ENCODE measurements around the gene ATG10. TPM values are rescaled to one million over a fixed set of nuclear protein-coding genes. Genes with fewer than 3 reads are reported as not detected.

The ATG10 gene
- total and polyA plus RNA-seq, 2 of the 13 experiments (the other 11 are each of a cell fraction or from before 2014, with no cell fraction given), result 2.0 to 5.7 TPM

GRCh38 chr5:82010696-82011095, 38.9 kb downstream of the ATG10 start:
- H3K9ac ChIP-seq (ENCODE audit: insufficient read depth, low read depth, low read length), result no peak overlapping the region
- ChIA-PET CTCF (ENCODE audit: low intra/inter-chr PET ratio, low total read pairs) (no interaction called here), POLR2A (no interaction called here)
- no peak for TF ChIP-seq ZNF460 (CRISPR knock-in tag; IDR thresholded peaks at IDR 0.05; ENCODE audit: borderline replicate concordance)
- TF ChIP-seq ZNF225 (CRISPR knock-in tag; IDR thresholded peaks at IDR 0.05), result no peak
- TF ChIP-seq ZNF232 (CRISPR knock-in tag; IDR thresholded peaks at IDR 0.05; ENCODE audit: borderline replicate concordance), result no peak
- no peak for TF ChIP-seq ZNF512B (CRISPR knock-in tag; IDR thresholded peaks at IDR 0.05; ENCODE audit: borderline replicate concordance)
- TF ChIP-seq NR2F1 (CRISPR knock-in tag; IDR thresholded peaks at IDR 0.05), result no peak
- no peak for TF ChIP-seq MEIS2 (CRISPR knock-in tag; IDR thresholded peaks at IDR 0.05)
- no peak for TF ChIP-seq ZNF652 (CRISPR knock-in tag; IDR thresholded peaks at IDR 0.05; ENCODE audit: borderline replicate concordance, low read depth)
- TF ChIP-seq ZNF788 (CRISPR knock-in tag; IDR thresholded peaks at IDR 0.05; ENCODE audit: borderline replicate concordance), result no peak
- no peaks in the 10 kb centered on the region for H3K36me3 ChIP-seq (replicated peaks in 1 of 2; ENCODE audit: control insufficient read depth in 1 of 2, insufficient read depth in 2 of 2, low read length in 2 of 2)
- ATAC-seq (no peak), DNase-seq (ENCODE audit: low spot score) (no peak), FAIRE-seq (no peak)
- H3K4me1 ChIP-seq (ENCODE audit: insufficient read depth, low read length), result no peaks in the 10 kb centered on the region
- no peak overlapping the region for H2AFZ ChIP-seq (ENCODE audit: low read length)
- no peaks in the 10 kb centered on the region for H3K27me3 ChIP-seq (ENCODE audit: control insufficient read depth in 1 of 2, insufficient read depth in 2 of 2, low read length in 2 of 2)
- no peaks in the 10 kb centered on the region for H4K20me1 ChIP-seq (ENCODE audit: insufficient read depth, low read length)
- in situ Hi-C loops (cut with HindIII; ENCODE audit: extremely low pct_ligation_motif_present, low pct_unique_long_range_greater_than_20kb), result no loop called here
- H3K9me3 ChIP-seq (ENCODE audit: low read length), result no peaks in the 10 kb centered on the region
- WGBS (ENCODE audit: low lambda C conversion rate), result 96% methylated on average over 2 of the region's 2 CpGs
- intact Hi-C loops (cut with micrococcal nuclease; ENCODE audit: unreplicated experiment), result no loop called here
- no peaks in the 10 kb centered on the region for H3K79me2 ChIP-seq (ENCODE audit: insufficient read depth, low read length)
- H3K27ac ChIP-seq (ENCODE audit: extremely low read length, insufficient read depth, low read length), result no peak overlapping the region
- H3K4me3 ChIP-seq (replicated peaks in 1 of 3; ENCODE audit: insufficient read depth in 1 of 3, low read depth in 2 of 3, low read length in 3 of 3), result no peak overlapping the region
- no peak overlapping the region for H3K4me2 ChIP-seq (ENCODE audit: low read depth, low read length)
- no TSS peak for BruUV-seq (replicated peaks)
